Breast epithelium (tissue), 4 donors: ENCODE data around the gene LDLRAD4. TPM values are rescaled to one million over a fixed set of nuclear protein-coding genes. Genes with fewer than 3 reads are reported as not detected.

Source experiments
- DNase-seq, 2 donors: peaks; one replicate each; pipeline ENCODE4 v3.0.0-alpha.2; 2019; ENCODE audit warnings: low spot score in 2 of 2
- H3K27ac ChIP-seq, 2 donors: fragments of 200-600 bp; sonication (generic) in 1 of 2; one replicate each; pipeline ENCODE4 v1.5.1; 2016 to 2019; ENCODE audit warnings: mild to moderate bottlenecking in 1 of 2
- H3K27me3 ChIP-seq, 2 donors: fragments of 200-600 bp; sonication (generic) in 1 of 2; one replicate each; pipeline versions ENCODE4 v1.5.1 to v1.6.0; 2017 to 2019; ENCODE audit warnings: control low read depth in 1 of 2, mild to moderate bottlenecking in 1 of 2
- H3K36me3 ChIP-seq: fragments of 200-600 bp; one replicate; pipeline ENCODE4 v1.5.1; 2019
- H3K4me1 ChIP-seq, 2 donors: fragments of 200-600 bp; sonication (generic); one replicate each; pipeline ENCODE4 v1.5.1; 2016 to 2019; ENCODE audit warnings: control low read depth in 1 of 2
- H3K4me3 ChIP-seq, 3 donors: fragments of 200-600 bp; sonication (generic); 1 replicate in 2 of 3; 2 replicates in 1 of 3; pipeline ENCODE4 v1.5.1; 2016 to 2019; ENCODE audit warnings: mild to moderate bottlenecking in 3 of 3, moderate library complexity in 2 of 3
- H3K9me3 ChIP-seq, 2 donors: fragments of 200-600 bp; sonication (generic) in 1 of 2; one replicate each; pipeline ENCODE4 v1.5.1; 2016 to 2019; ENCODE audit warnings: control low read depth in 1 of 2
- CTCF ChIP-seq, 3 donors: fragments of 450-650 bp; IDR thresholded peaks; one replicate each; pipeline ENCODE4 v1.5.1; 2016 to 2017; ENCODE audit warnings: antibody characterized with exemption in 3 of 3, mild to moderate bottlenecking in 3 of 3, moderate library complexity in 3 of 3
- POLR2A ChIP-seq: fragments of 450-650 bp; IDR thresholded peaks from one replicate; pipeline ENCODE4 v1.6.1; 2016; ENCODE audit warnings: antibody characterized with exemption, mild to moderate bottlenecking, moderate library complexity
- POLR2AphosphoS5 ChIP-seq, 3 donors: sonication (generic); formaldehyde crosslinking; IDR thresholded peaks; one replicate each; pipeline ENCODE4 v1.6.1; 2017; ENCODE audit warnings: antibody characterized with exemption in 3 of 3
- intact Hi-C: fragments of 100-400 bp; cut with DNase I; formaldehyde crosslinking; loops from one replicate; pipeline ENCODE4 v1.15.1; 2023; ENCODE audit warnings: low total_unique reads
- total RNA-seq, 3 donors: library from RNA; depleted of rRNA; stranded (reverse); fragments of >200 nt; gene quantifications; one replicate each; pipeline ENCODE4 v1.1.0, GENCODE V29; 2016

LDLRAD4 gene
- total RNA-seq, 3 donors from 2014 or later, result 28.5 to 94.3 (median 42.9) TPM

GRCh38 chr18:13369756-13370510 lies 151.4 kb downstream of the LDLRAD4 start:
- no peak for TF ChIP-seq CTCF (IDR thresholded peaks at IDR 0.05)
- no peak for TF ChIP-seq POLR2AphosphoS5 (IDR thresholded peaks at IDR 0.05)
- no peak for TF ChIP-seq POLR2A
- Histone ChIP-seq H3K4me1 (peaks cover 0 to 5% of the 10 kb centered on the region in 2 donors), H3K36me3 (no peaks in the 10 kb centered on the region), H3K4me3 (no peak overlapping the region), H3K9me3 (no peaks in the 10 kb centered on the region), H3K27me3 (no peaks in the 10 kb centered on the region), H3K27ac (no peak overlapping the region)
- intact Hi-C loops, result no loop called here
- DNase-seq, result no peak

- peaks cover 0 to 7% of the 10 kb centered on the region in 2 donors for H3K4me1 ChIP-seq
- H3K27me3 ChIP-seq, result no peaks in the 10 kb centered on the region
- H3K9me3 ChIP-seq, result no peaks in the 10 kb centered on the region
- DNase-seq, result no peak
- TF ChIP-seq CTCF (IDR thresholded peaks at IDR 0.05) (no peak), POLR2AphosphoS5 (IDR thresholded peaks at IDR 0.05) (no peak), POLR2A (no peak)
- no peak overlapping the region for H3K4me3 ChIP-seq
- intact Hi-C loops, result no loop called here
- no peaks in the 10 kb centered on the region for H3K36me3 ChIP-seq
- H3K27ac ChIP-seq, result peak overlapping the region in 1 of 2 donors; percentile 12
Observed at GRCh38 chr18:13370995-13371625, 152.6 kb downstream of the LDLRAD4 start.

- H3K4me1 ChIP-seq, result peaks cover 0 to 7% of the 10 kb centered on the region in 2 donors
Observed at GRCh38 chr18:13371689-13372418, 153.3 kb downstream of the LDLRAD4 start.

GRCh38 chr18:13372531-13372951 lies 154.0 kb downstream of the LDLRAD4 start:
- Histone ChIP-seq H3K4me3 (no peak overlapping the region), H3K27me3 (no peaks in the 10 kb centered on the region), H3K27ac (no peak overlapping the region), H3K4me1 (peaks cover 0 to 7% of the 10 kb centered on the region in 2 donors), H3K36me3 (no peaks in the 10 kb centered on the region), H3K9me3 (no peaks in the 10 kb centered on the region)
- TF ChIP-seq POLR2AphosphoS5 (IDR thresholded peaks at IDR 0.05), result no peak
- no peak for TF ChIP-seq POLR2A
- no peak for TF ChIP-seq CTCF (IDR thresholded peaks at IDR 0.05)
- DNase-seq, result no peak
- intact Hi-C loops, result no loop called here

More at GRCh38 chr18:13371689-13372418, 153.3 kb downstream of the LDLRAD4 start:
- intact Hi-C loops, result no loop called here
- no peak for DNase-seq
- H3K9me3 ChIP-seq, result no peaks in the 10 kb centered on the region
- H3K4me3 ChIP-seq, result no peak overlapping the region
- TF ChIP-seq POLR2AphosphoS5 (IDR thresholded peaks at IDR 0.05), result no peak
- no peak for TF ChIP-seq POLR2A
- TF ChIP-seq CTCF (IDR thresholded peaks at IDR 0.05), result no peak
- no peaks in the 10 kb centered on the region for H3K36me3 ChIP-seq
- H3K27me3 ChIP-seq, result no peaks in the 10 kb centered on the region
- H3K27ac ChIP-seq, result peak overlapping the region; percentile 12 to 14

- Histone ChIP-seq H3K27ac (no peak overlapping the region), H3K9me3 (no peaks in the 10 kb centered on the region), H3K4me1 (peaks cover 0 to 7% of the 10 kb centered on the region in 2 donors), H3K36me3 (no peaks in the 10 kb centered on the region), H3K4me3 (no peak overlapping the region), H3K27me3 (no peaks in the 10 kb centered on the region)
- DNase-seq, result no peak
- intact Hi-C loops, result no loop called here
- TF ChIP-seq POLR2AphosphoS5 (IDR thresholded peaks at IDR 0.05), result no peak
- TF ChIP-seq POLR2A, result no peak
- TF ChIP-seq CTCF (IDR thresholded peaks at IDR 0.05), result no peak
Observed at GRCh38 chr18:13374096-13374467, 155.5 kb downstream of the LDLRAD4 start.
